Panc1 (cell line): ENCODE measurements around the gene CRADD. TPM values are rescaled to one million over a fixed set of nuclear protein-coding genes. Genes with fewer than 3 reads are reported as not detected.

Experiments
- ATAC-seq: fragments of 200-7000 bp; cut with Tn5 transposase; 2 replicates; pipeline ENCODE4 v1.9.1; 2020; ENCODE audit warnings: mild to moderate bottlenecking, moderate library complexity
- BruUV-seq: library from RNA; stranded (reverse); fragments of 400-500 nt; replicated peaks from 2 replicates; lab custom pipeline; 2021; lab: Mats Ljungman, UMichigan
- CTCF ChIA-PET: fragments of 300-600 bp; sonication (Branson Sonifier 250); formaldehyde crosslinking; loops from one replicate; lab custom pipeline; 2022; ENCODE audit warnings: antibody characterized with exemption; lab: Charles Lee
- POLR2A ChIA-PET: fragments of 300-600 bp; sonication (Branson Sonifier 250); formaldehyde crosslinking; loops from one replicate; lab custom pipeline; 2022; ENCODE audit warnings: antibody characterized with exemption; lab: Charles Lee
- DNase-seq: peaks from one replicate; pipeline ENCODE4 v3.0.0-alpha.2; 2010; ENCODE audit warnings: low read depth, low spot score
- H3K27ac ChIP-seq: 2 replicates; pipeline ENCODE4 v1.5.1; 2011; ENCODE audit warnings: mild to moderate bottlenecking, low read length, inconsistent platforms
- H3K27me3 ChIP-seq: fragments of 200-500 bp; sonication (Bioruptor generic); 2 replicates; pipeline ENCODE4 v1.6.0; 2014; ENCODE audit warnings: low read length, inconsistent platforms; ENCODE audit not compliant: control insufficient read depth, insufficient read depth
- H3K36me3 ChIP-seq: fragments of 200-500 bp; sonication (Bioruptor generic); 2 replicates; pipeline ENCODE4 v1.5.1; 2014; ENCODE audit warnings: inconsistent platforms, mild to moderate bottlenecking, low read length, moderate library complexity; ENCODE audit not compliant: control insufficient read depth, insufficient read depth
- H3K4me1 ChIP-seq: 2 replicates; pipeline ENCODE4 v1.5.1; 2011; ENCODE audit warnings: inconsistent platforms, mild to moderate bottlenecking, low read length, moderate library complexity; ENCODE audit not compliant: control insufficient read depth, insufficient read depth
- H3K4me3 ChIP-seq, 2 experiments: 2 replicates each; pipeline ENCODE4 v1.5.1; 2011 to 2012; ENCODE audit warnings: low read depth in 2 of 2, low read length in 2 of 2, mild to moderate bottlenecking in 2 of 2, inconsistent platforms in 1 of 2, moderate library complexity in 1 of 2
- H3K9me3 ChIP-seq: fragments of 200-500 bp; sonication (Bioruptor generic); 2 replicates; pipeline ENCODE4 v1.5.1; 2014; ENCODE audit warnings: low read depth, mild to moderate bottlenecking, inconsistent platforms, low read length, moderate library complexity; ENCODE audit not compliant: control insufficient read depth, insufficient read depth
- CTCF ChIP-seq: fragments of 450-650 bp; IDR thresholded peaks from 2 replicates; pipeline ENCODE4 v1.5.1; 2017; ENCODE audit warnings: mild to moderate bottlenecking
- POLR2AphosphoS5 ChIP-seq: IDR thresholded peaks from 2 replicates; pipeline ENCODE4 v1.6.1; 2012; ENCODE audit warnings: mild to moderate bottlenecking, low read depth, low read length, moderate library complexity
- REST ChIP-seq, 2 experiments: IDR thresholded peaks; 2 replicates each; pipeline ENCODE4 v1.6.1; 2011 to 2012; ENCODE audit warnings: low read depth in 2 of 2, control low read depth in 1 of 2, low read length in 1 of 2, mild to moderate bottlenecking in 1 of 2, moderate library complexity in 1 of 2; ENCODE audit not compliant: insufficient read depth in 1 of 2
- SIN3A ChIP-seq: IDR thresholded peaks from 2 replicates; pipeline ENCODE4 v1.6.1; 2012; ENCODE audit warnings: low read depth, mild to moderate bottlenecking, low read length, moderate library complexity, borderline replicate concordance; ENCODE audit not compliant: insufficient read depth
- TCF7L2 ChIP-seq: IDR thresholded peaks from 2 replicates; pipeline ENCODE4 v1.6.1; 2011; ENCODE audit warnings: mild to moderate bottlenecking, low read depth, low read length, inconsistent platforms
- in situ Hi-C: cut with HindIII; loops from 2 replicates; pipeline ENCODE4 v1.10.0; 2016; ENCODE audit warnings: low sequenced_read_pairs, low pct_unique_long_range_greater_than_20kb
- intact Hi-C: fragments of 100-400 bp; cut with micrococcal nuclease; formaldehyde crosslinking; loops from one replicate; pipeline ENCODE4 v1.10.0; 2022; ENCODE audit not compliant: unreplicated experiment
- total RNA-seq: library from RNA; stranded (reverse); gene quantifications from one replicate; pipeline ENCODE4 v1.2.1, GENCODE V29; 2021; ENCODE audit not compliant: unreplicated experiment

Gene CRADD
- total RNA-seq, 1 experiment from 2014 or later, result 7.0 TPM

GRCh38 chr12:93808169-93808899 is 131.2 kb downstream of the CRADD start:
- no peaks in the 10 kb centered on the region for H3K27me3 ChIP-seq
- no TSS peak for BruUV-seq
- ATAC-seq (no peak), DNase-seq (no peak)
- ChIA-PET CTCF (no interaction called here), POLR2A (no interaction called here)
- intact Hi-C loops, result no loop called here
- in situ Hi-C loops, result no loop called here
- H3K9me3 ChIP-seq, result no peaks in the 10 kb centered on the region
- no peak for TF ChIP-seq CTCF
- no peak for TF ChIP-seq REST (IDR thresholded peaks at IDR 0.05; ENCODE audit: insufficient read depth in 1 of 2, low read depth in 2 of 2, low read length in 1 of 2)
- no peak for TF ChIP-seq SIN3A
- TF ChIP-seq POLR2AphosphoS5, result no peak
- TF ChIP-seq TCF7L2, result no peak
- no peak overlapping the region for H3K4me3 ChIP-seq
- H3K27ac ChIP-seq, result no peak overlapping the region
- H3K4me1 ChIP-seq, result no peaks in the 10 kb centered on the region
- H3K36me3 ChIP-seq, result no peaks in the 10 kb centered on the region

- no peak overlapping the region for H3K4me3 ChIP-seq
- in situ Hi-C loops, result no loop called here
- ChIA-PET POLR2A (no interaction called here), CTCF (no interaction called here)
- ATAC-seq (no peak), DNase-seq (no peak)
- H3K27ac ChIP-seq, result no peak overlapping the region
- BruUV-seq, result no TSS peak
- H3K27me3 ChIP-seq, result no peaks in the 10 kb centered on the region
- no peaks in the 10 kb centered on the region for H3K4me1 ChIP-seq
- intact Hi-C loops, result no loop called here
- H3K36me3 ChIP-seq, result no peaks in the 10 kb centered on the region
- TF ChIP-seq POLR2AphosphoS5 (no peak), SIN3A (no peak), TCF7L2 (no peak), CTCF (no peak)
- no peaks in the 10 kb centered on the region for H3K9me3 ChIP-seq
Measured at GRCh38 chr12:93812626-93813025, 135.5 kb downstream of the CRADD start.
